Esophagus squamous epithelium (tissue), 4 donors: Measurements from ENCODE around the gene KCNQ1.

Experiments
- POLR2A ChIP-seq, 4 donors: fragments of 450-650 bp; IDR thresholded peaks; one replicate each; pipeline ENCODE4 v1.6.1; 2017; ENCODE audit warnings: antibody characterized with exemption in 4 of 4, mild to moderate bottlenecking in 4 of 4, moderate library complexity in 3 of 4
- TF ChIP-seq, protein P1 (sequence below), 6 experiments: fragments of 450-650 bp in 4 of 6; fragments of 200-600 bp in 2 of 6; sonication (generic) in 2 of 6; IDR thresholded peaks; one replicate each; pipeline ENCODE4 v1.5.1; 2016 to 2019; ENCODE audit warnings: antibody characterized with exemption in 6 of 6, mild to moderate bottlenecking in 4 of 6, moderate library complexity in 4 of 6

DNA sequence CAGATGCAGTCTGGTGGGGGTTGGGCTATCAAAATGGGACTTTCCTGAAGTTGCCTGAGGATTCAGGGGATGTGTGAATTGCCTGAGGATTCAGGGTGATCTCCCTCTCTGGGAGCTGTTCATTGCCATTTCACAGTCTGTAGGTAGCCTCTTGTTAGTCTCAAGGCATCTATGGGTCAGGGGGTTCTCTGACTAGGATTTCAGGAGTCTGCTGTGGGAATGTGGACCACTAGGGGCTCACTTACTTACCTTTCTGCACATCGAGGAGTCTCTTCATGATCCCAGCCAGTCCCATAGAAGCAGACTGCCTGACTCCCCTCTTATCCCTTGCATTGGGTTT, 200.9 kb downstream of the KCNQ1 start:
- TF ChIP-seq, protein P1, sequence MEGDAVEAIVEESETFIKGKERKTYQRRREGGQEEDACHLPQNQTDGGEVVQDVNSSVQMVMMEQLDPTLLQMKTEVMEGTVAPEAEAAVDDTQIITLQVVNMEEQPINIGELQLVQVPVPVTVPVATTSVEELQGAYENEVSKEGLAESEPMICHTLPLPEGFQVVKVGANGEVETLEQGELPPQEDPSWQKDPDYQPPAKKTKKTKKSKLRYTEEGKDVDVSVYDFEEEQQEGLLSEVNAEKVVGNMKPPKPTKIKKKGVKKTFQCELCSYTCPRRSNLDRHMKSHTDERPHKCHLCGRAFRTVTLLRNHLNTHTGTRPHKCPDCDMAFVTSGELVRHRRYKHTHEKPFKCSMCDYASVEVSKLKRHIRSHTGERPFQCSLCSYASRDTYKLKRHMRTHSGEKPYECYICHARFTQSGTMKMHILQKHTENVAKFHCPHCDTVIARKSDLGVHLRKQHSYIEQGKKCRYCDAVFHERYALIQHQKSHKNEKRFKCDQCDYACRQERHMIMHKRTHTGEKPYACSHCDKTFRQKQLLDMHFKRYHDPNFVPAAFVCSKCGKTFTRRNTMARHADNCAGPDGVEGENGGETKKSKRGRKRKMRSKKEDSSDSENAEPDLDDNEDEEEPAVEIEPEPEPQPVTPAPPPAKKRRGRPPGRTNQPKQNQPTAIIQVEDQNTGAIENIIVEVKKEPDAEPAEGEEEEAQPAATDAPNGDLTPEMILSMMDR (IDR thresholded peaks at IDR 0.05) = no peak
- no peak for TF ChIP-seq POLR2A (IDR thresholded peaks at IDR 0.05)
